HepG2 (cell line): ENCODE results near the gene TMTC2.

ENCODE experiments used
- EHMT2 ChIP-seq: fragments of 200-600 bp; sonication (generic); IDR thresholded peaks from 2 replicates; pipeline ENCODE4 v1.7.0; 2017; ENCODE audit warnings: antibody characterized with exemption, low read depth, low read length, borderline replicate concordance
- ELF3 ChIP-seq: IDR thresholded peaks from 2 replicates; pipeline ENCODE4 v1.6.1; 2016; ENCODE audit warnings: missing genetic modification reagents, missing compliant biosample characterization
- ETS1 ChIP-seq: sonication (generic); formaldehyde crosslinking; IDR thresholded peaks from 2 replicates; pipeline ENCODE4 v1.4.0; 2020; ENCODE audit warnings: missing genetic modification reagents
- GTF2F1 ChIP-seq: fragments of 150-350 bp; IDR thresholded peaks from 2 replicates; pipeline ENCODE4 v1.6.1; 2014; ENCODE audit warnings: low read length
- MAFK ChIP-seq, 2 experiments: IDR thresholded peaks in 1 of 2; conservative IDR thresholded peaks in 1 of 2; 2 replicates each; pipeline ENCODE4 v1.6.1; 2011; ENCODE audit warnings: improper control_type of control experiment in 2 of 2, low read length in 2 of 2
- SP1 ChIP-seq, 2 experiments: fragments of 450-650 bp in 1 of 2; sonication (generic) in 1 of 2; formaldehyde crosslinking in 1 of 2; IDR thresholded peaks; 2 replicates each; pipeline versions ENCODE4 v1.4.0 to v1.6.1; 2016 to 2020; ENCODE audit warnings: missing genetic modification reagents in 1 of 2
- TCF7L2 ChIP-seq: IDR thresholded peaks from 2 replicates; pipeline ENCODE4 v1.6.1; 2011; ENCODE audit warnings: mild to moderate bottlenecking, low read depth, low read length, moderate library complexity
- ZNF24 ChIP-seq: fragments of 450-650 bp; IDR thresholded peaks from 2 replicates; pipeline ENCODE4 v1.6.1; 2017; ENCODE audit warnings: antibody characterized with exemption, mild to moderate bottlenecking
- ZNF34 ChIP-seq: sonication (generic); formaldehyde crosslinking; IDR thresholded peaks from 2 replicates; pipeline ENCODE4 v1.4.0; 2020; ENCODE audit warnings: mild to moderate bottlenecking, missing genetic modification reagents, borderline replicate concordance
- TF ChIP-seq, protein P1 (sequence below): sonication (generic); formaldehyde crosslinking; IDR thresholded peaks from 2 replicates; pipeline ENCODE4 v1.5.0; 2020; ENCODE audit warnings: mild to moderate bottlenecking, missing genetic modification reagents, moderate library complexity

GRCh38 chr12:82800185-82800584 lies 113.5 kb downstream of the TMTC2 start:
- TF ChIP-seq GTF2F1 = no peak
- TF ChIP-seq ELF3 (CRISPR knock-in tag) = no peak
- no peak for TF ChIP-seq TCF7L2
- no peak for TF ChIP-seq EHMT2
- TF ChIP-seq ZNF34 (CRISPR knock-in tag) = no peak
- TF ChIP-seq ETS1 (CRISPR knock-in tag) = no peak
- TF ChIP-seq SP1 (IDR thresholded peaks at IDR 0.05) = no peak
- no peak for TF ChIP-seq SP1 (CRISPR knock-in tag; IDR thresholded peaks at IDR 0.05)
- no peak for TF ChIP-seq MAFK (conservative IDR thresholded peaks at IDR 0.05 in 1 of 2, IDR thresholded peaks at IDR 0.05 in 1 of 2; ENCODE audit: low read length in 2 of 2)
- TF ChIP-seq ZNF24 = no peak
- TF ChIP-seq, protein P1, sequence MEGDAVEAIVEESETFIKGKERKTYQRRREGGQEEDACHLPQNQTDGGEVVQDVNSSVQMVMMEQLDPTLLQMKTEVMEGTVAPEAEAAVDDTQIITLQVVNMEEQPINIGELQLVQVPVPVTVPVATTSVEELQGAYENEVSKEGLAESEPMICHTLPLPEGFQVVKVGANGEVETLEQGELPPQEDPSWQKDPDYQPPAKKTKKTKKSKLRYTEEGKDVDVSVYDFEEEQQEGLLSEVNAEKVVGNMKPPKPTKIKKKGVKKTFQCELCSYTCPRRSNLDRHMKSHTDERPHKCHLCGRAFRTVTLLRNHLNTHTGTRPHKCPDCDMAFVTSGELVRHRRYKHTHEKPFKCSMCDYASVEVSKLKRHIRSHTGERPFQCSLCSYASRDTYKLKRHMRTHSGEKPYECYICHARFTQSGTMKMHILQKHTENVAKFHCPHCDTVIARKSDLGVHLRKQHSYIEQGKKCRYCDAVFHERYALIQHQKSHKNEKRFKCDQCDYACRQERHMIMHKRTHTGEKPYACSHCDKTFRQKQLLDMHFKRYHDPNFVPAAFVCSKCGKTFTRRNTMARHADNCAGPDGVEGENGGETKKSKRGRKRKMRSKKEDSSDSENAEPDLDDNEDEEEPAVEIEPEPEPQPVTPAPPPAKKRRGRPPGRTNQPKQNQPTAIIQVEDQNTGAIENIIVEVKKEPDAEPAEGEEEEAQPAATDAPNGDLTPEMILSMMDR (CRISPR knock-in tag) = no peak
